SU-DHL-6 (cell line): Measurements from ENCODE around the gene RBMS3.

Experiments used
- CTCF ChIP-seq: fragments of 200-600 bp; sonication (generic); IDR thresholded peaks from one replicate; pipeline ENCODE4 v1.5.1; 2017; ENCODE audit warnings: antibody characterized with exemption, mild to moderate bottlenecking, low read length, moderate library complexity; ENCODE audit not compliant: insufficient read depth, poor library complexity, severe bottlenecking
- EZH2phosphoT487 ChIP-seq: fragments of 200-600 bp; sonication (generic), shearing (Covaris generic); conservative IDR thresholded peaks from 2 replicates; pipeline ENCODE4 v1.6.1; 2018; ENCODE audit warnings: mild to moderate bottlenecking, antibody characterized with exemption, low read length, moderate library complexity, mixed read lengths

GRCh38 chr3:29263476-29263875 lies 17.4 kb upstream of the RBMS3 start:
- no peak for TF ChIP-seq CTCF
- no peak for TF ChIP-seq EZH2phosphoT487
